ENCODE measurements around the gene NUP210L.

GRCh38 chr1:153963850-153964331 lies 191.0 kb downstream of the NUP210L start:
- TF ChIP-seq, protein P1, sequence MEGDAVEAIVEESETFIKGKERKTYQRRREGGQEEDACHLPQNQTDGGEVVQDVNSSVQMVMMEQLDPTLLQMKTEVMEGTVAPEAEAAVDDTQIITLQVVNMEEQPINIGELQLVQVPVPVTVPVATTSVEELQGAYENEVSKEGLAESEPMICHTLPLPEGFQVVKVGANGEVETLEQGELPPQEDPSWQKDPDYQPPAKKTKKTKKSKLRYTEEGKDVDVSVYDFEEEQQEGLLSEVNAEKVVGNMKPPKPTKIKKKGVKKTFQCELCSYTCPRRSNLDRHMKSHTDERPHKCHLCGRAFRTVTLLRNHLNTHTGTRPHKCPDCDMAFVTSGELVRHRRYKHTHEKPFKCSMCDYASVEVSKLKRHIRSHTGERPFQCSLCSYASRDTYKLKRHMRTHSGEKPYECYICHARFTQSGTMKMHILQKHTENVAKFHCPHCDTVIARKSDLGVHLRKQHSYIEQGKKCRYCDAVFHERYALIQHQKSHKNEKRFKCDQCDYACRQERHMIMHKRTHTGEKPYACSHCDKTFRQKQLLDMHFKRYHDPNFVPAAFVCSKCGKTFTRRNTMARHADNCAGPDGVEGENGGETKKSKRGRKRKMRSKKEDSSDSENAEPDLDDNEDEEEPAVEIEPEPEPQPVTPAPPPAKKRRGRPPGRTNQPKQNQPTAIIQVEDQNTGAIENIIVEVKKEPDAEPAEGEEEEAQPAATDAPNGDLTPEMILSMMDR (IDR thresholded peaks at IDR 0.05; ENCODE audit: extremely low read depth in 1 of 2, insufficient read depth in 1 of 2, low read depth in 1 of 2, low read length in 2 of 2) = no peak
- TF ChIP-seq POLR2AphosphoS5 (IDR thresholded peaks at IDR 0.05; ENCODE audit: insufficient read depth, low read depth, low read length) (peak; percentile 43), POLR2A (IDR thresholded peaks at IDR 0.05; ENCODE audit: low read depth, low read length) (peak; percentile 30)

Measured in endothelial cell of umbilical vein (primary cell).